Raji (cell line): ENCODE results near the gene GLB1L3.

Experiments used
- POLR2A ChIP-seq: IDR thresholded peaks from 2 replicates; pipeline ENCODE4 v1.6.1; 2011; ENCODE audit warnings: low read depth, low read length, control low read depth; ENCODE audit not compliant: insufficient read depth

GLB1L3 gene

GRCh38 chr11:134355656-134356055, 79.5 kb downstream of the GLB1L3 start:
- TF ChIP-seq POLR2A, result no peak

GRCh38 chr11:134356656-134357544, 80.7 kb downstream of the GLB1L3 start:
- no peak for TF ChIP-seq POLR2A

GRCh38 chr11:134357545-134357839, 81.3 kb downstream of the GLB1L3 start:
- no peak for TF ChIP-seq POLR2A

DNA sequence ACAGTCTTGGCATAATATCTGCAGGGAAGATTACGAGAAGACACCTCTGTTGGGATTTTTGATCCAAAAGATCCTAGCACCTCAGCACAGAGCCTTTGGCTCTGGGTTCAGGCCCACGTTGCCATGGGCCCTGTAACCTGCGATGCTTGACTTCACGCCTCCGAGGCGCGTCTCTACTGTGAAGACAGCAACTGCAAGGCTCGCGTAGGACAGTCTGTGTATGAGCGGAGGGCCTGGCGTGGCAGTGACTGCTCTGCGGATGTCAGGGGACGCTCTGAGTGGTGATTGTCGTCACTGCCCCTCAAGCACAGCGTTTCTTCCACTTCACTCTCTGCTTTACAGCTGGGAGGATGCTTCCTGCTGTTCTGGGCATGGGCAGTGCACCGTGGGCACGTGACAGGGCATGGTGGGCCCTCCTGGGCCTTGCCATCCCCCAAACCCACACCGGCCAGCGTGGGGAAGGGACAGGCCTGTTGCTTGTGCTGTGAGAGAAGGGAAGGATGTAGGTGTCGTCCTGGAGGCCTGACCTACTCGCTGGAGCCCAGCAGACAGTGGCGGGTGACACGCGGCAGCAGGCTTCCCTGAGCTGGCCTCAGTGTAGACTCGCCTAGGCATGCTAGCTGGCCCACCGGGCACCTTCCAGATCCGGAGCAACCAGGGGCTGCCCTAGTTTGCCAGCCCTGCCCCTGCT, 82.1 kb downstream of the GLB1L3 start:
- TF ChIP-seq POLR2A, result no peak

GRCh38 chr11:134358856-134359490, 82.8 kb downstream of the GLB1L3 start:
- TF ChIP-seq POLR2A, result no peak

DNA sequence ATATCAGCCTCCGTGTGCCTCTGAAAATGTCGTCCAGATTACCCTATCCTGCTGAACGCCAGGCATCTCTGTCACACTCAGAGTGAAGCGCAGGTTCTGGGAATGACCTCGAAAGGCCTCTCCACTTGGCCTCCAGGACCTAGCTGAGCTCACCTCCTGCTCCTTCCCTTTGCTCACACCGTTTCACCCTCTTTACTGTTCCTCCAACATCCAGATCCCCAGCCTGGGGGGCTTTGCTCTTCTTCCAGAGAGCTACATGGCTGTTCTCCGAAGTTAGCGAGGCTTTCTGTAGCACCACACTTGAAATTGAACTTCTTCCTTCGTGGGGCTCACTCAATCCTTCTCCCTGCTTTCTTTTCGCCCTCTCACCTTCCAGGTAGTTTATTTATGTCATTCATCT, 83.5 kb downstream of the GLB1L3 start:
- TF ChIP-seq POLR2A, result no peak

GRCh38 chr11:134360050-134360835, 84.1 kb downstream of the GLB1L3 start:
- TF ChIP-seq POLR2A, result no peak

DNA sequence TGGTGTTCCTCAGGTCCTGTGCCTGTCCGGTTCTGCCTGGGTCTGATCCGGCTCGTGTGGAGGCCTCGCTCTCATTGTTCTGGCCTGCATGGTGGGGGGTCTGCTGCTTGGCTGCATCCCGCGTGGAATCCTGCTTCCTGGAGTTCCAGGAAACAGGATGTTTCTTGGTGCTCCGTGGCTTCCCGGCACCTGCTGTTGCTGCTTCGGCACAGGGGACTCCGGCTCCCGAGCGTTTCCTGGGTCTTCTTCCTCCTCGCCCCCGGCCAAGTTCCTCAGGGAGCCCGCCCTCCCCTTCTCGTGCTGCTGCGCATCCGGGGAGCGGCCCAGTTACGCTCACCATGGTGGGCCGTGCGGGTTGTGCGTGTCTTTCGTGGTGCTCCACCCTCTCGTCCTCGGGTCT, 85.5 kb downstream of the GLB1L3 start:
- TF ChIP-seq POLR2A, result no peak

DNA sequence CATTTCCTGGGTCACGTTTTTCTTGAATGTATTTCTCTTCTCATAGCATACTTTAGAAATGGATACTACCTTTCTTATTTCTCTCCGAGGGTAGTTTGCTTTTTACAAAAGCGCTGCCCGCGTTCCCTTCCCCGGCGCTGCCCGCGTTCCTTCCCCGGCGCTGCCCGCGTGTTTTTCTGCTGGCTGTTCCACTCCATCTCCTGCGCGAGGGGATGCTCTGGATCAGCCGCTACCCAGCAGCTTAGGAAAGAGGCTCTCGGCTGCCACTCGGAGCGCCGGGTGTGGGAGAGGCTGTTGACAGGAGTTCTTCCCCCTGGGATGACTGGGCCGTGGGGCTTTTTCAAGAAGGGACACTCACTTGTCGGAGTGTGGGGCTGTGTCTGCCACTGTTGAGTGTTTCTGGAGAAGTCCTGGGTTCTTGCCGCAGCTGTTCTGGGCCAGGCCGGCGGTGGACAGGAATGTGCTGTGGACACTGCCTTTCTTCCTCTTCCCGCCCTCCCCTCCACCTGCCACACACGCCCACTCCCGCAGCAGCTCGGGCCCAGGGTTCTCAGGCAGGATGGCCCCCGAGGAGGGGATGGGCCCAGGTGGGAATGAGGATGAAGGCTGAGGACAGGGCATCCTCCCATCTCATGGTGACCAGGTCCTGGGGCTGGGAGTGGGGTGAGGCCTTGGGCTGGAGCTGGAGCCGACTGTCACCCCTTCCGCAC, 86.2 kb downstream of the GLB1L3 start:
- TF ChIP-seq POLR2A, result no peak

DNA sequence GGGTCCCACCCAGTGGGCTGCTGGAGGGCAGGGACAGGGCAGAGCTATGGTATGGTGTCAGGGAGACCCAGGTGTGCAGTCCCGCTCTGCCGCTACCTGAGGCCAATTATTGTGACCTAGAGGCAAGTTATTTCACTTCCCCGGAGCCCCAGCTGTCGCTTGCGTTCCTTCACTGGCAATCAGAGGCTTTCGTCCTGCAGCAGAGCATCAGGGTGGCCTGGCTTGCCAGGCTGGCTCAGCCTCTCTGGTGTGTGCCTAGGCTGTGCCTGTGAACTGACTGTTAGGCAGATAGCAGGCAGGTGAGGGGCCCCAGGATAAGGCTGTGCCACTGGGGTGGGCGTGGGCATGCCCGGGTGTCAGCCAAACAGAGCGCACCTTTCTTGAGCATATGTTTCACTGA, 87.0 kb downstream of the GLB1L3 start:
- no peak for TF ChIP-seq POLR2A

DNA sequence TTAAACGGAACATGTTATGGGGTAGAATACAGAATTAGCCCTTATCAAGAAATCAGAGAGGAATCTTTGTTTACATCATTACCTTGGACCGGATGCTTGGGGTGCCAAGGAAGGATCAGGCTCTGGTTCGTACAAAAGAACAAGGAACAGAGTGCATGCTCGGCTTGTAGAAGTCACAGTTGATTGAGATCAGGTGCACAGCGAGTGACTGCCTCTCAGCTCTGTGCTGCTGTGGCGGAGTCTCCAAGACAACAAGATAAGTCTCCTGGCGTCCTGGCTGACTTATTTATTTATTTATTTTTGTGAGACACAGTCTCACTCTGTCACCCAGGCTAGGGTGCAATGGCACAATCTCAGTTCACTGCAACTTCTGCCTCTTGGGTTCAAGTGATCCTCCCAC, 87.4 kb downstream of the GLB1L3 start:
- TF ChIP-seq POLR2A, result no peak

DNA sequence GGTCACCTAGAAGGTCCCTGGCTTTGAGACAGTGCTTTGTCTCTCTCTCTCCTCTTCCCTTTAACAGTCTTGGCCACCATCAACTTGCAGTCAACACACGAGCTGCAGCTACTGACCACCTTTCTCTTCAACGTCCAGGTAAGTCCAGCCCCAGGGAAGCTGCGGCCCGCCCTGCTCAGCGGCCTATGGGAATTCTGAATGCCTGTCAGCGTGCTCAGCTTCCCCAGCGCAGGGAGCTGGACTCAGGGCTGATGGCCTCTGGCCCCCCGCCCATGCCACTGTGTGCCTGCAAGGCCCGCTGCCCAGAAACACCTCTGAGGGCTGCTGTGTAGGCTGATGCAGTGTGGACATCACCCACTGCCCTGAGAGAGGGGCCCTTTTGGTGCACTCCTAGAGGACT, 88.1 kb downstream of the GLB1L3 start:
- TF ChIP-seq POLR2A, result no peak

- TF ChIP-seq POLR2A, result no peak
Measured at GRCh38 chr11:134365011-134365925, 89.1 kb downstream of the GLB1L3 start.

DNA sequence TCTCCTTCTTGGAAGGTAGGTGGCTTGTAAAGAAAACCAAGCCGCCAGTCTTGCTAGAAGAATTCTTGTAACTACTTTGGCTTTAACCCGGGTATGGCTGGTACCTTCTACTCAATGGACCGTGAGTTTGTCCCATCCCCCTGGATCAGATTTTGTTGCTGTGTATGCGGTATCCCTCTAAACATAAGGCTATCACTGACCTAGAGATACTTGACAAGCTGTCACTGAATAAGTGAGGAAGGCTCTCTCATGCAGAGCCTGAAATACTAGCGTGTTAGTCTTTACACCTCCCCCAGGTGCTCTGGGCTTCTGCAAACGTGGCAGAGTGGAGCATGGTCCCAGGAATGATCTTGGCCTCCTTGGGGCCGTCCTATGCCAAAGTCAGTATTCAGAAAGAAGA, 90.1 kb downstream of the GLB1L3 start:
- TF ChIP-seq POLR2A, result no peak
